C4-2B (cell line): ENCODE measurements around the gene ROR2.

Experiments used
- CTCF ChIP-seq: fragments of 450-650 bp; conservative IDR thresholded peaks from 2 replicates; pipeline ENCODE4 v1.5.1; 2017; ENCODE audit warnings: mild to moderate bottlenecking
- ZFX ChIP-seq: fragments of 450-650 bp; IDR thresholded peaks from 2 replicates; pipeline ENCODE4 v1.6.1; 2017

- TF ChIP-seq CTCF (no peak), ZFX (no peak)
Measured at GRCh38 chr9:91583161-91583875, 366.7 kb downstream of the ROR2 start.
